HG02884 (cell line): ENCODE results near the gene FAM187B.
"Not testable (repeated sequence)": the region's sequence is repeated elsewhere in the genome, so short reads cannot be mapped to it uniquely, and the experiment has no call there.

Experiments
- ATAC-seq: cut with Tn5 transposase; IDR thresholded peaks from one replicate; pipeline ENCODE4 v1.9.1; 2021; ENCODE audit warnings: mild to moderate bottlenecking, moderate library complexity; ENCODE audit not compliant: unreplicated experiment

Gene FAM187B

DNA sequence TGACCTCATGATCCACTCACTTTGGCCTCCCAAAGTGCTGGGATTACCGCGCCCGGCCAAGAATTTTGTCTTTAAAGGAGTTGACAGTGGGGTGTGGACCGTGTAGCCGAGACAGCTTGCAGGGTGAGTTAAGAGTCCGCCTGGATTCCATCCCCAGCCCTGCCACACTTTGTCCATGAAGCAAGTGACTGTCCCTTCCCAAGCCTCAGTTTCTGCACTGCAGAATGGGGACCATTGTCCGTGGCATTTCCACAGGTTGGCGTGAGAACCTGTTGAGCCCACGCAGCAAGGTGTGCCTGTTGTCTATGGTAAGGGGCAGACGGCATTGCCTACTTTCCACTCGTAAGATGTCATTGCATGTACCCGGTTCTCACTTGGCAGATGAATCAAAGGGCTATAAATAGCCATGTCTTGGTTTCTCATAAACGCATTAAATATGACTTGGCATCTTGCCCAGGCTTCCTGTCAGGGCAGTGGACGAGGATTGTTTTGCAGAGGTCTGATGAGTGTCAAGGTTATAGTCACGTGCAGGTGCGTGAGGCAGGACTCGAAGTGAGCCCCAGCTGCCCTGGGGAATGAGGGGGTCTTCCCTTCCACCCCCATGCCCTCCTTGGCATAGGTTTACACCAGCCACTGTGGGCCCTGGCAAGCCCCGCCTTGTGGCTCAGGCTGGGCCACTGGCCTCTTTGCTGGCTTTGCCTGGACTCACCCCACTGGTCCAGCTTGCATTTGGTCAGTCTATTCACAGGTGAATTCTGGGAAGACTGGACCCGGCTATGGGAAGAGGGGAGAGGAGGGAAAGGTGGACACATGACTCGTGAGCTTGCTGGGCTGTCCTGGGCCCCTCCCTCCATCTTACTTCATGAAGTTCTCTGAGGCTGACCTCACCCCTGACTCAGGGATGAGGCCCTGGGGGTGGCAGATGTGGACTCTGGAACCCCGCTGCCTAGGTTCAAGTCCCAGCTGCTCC, 14.6 kb downstream of the FAM187B start:
- ATAC-seq, result no peak

DNA sequence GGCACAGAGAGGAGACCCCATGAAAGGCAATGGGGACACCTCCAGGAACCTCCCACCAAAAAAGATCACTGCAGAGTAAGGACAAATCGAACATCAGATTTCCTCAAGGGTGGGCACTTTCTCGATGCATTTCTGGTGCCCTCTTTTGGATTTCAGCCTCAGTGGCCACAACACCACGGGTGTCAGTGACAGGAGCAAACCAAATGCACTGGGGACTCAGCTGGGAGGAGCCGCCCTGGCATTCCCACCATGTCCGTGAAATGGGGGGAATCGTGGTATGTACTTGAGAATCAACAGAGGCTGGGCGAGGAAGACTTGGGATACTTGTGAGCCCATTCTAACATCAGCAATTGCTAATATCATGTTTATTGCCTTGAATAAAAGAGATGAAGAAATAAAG, 16.3 kb downstream of the FAM187B start:
- no peak for ATAC-seq

DNA sequence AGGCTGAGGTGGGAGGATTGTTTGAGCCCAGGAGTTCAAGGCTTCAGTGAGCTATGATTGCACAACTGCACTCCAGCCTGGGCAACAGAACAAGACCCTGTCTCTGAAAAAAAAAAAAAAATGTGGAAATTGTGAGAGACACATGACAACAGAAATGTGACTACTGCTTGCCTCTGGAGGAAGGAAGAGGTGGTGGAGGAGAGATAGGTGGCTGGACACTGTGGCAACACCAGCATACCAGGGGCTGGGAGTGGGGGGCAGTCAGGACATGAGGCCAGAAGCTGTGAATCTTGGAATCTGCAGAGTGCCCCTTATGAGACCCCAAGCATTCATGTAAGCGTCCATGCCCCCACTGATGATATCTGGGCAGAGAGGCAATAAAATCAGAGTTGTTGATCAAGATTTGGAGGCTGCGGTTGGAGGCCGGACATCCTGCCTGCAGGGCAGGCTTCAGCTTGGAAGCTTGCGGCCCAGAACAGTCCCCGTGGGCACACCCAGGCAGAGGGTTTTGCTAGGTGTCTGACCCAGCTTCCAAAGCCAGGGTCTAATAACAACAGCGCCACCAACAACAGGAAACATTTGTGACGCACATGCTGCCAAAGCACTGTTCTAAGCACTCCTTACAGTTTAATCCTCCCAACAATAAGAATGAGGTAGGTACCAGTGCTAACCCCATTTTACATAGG, 16.9 kb downstream of the FAM187B start:
- ATAC-seq, result no peak

DNA sequence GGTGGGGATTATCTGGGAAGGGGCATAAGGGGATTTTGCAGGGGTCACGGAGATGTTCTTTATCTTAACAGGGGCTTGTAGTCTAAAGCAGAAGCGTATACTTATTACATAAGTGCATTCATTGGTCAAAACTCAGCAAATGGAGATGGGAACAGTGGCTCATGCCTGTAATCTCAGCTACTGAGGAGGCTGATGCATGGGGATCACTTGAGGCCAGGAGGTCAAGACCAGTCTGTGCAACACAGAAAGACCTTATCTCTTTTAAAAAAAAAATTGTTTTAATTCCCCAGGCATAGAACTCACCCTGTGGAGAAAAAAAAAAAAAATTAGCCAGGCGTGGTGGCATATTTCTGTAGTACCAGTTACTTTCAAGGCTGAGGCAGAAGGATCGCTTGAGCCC, 18.9 kb downstream of the FAM187B start:
- ATAC-seq, result no peak

DNA sequence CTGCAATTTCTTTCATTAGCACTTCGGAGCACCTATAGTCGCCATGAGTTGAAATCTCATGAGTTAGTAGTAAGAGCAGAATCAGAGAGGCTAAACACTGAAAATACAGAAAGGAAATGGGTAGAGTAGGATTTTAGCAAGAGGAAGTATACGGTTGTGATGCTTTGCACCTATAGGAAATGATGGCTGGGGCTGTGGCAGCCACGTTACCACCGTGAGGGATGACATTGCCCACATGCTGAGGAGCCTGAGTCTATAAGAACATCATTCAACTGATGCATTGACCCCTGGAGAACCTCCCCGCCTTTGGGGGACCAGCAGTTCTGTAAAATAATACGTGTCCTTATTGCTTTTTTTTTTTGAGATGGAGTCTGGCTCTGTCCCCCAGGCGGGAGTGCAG, 20.4 kb downstream of the FAM187B start:
- no peak for ATAC-seq

DNA sequence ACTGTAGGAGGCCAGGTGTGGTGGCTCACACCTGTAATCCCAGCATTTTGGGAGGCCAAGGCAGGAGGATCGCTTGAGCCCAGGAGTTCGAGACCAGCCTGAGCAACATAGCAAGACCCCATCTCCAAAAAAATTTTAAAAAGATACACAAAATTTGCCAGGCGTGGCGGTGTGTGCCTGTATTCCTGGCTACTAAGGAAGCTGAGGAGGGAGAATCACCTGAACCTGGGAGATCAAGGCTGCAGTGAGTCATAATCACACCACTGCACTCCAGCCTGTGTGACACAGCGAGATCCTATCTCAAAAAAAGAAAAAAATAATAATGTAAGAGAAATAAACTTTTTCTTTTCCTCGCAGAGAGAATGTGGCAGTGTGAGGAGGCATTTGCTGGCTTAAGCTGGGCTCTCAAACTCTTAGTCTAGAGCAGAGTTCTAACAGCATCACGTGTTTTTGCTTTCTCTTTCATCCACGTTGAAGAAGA, 21.1 kb downstream of the FAM187B start:
- ATAC-seq, result no peak

DNA sequence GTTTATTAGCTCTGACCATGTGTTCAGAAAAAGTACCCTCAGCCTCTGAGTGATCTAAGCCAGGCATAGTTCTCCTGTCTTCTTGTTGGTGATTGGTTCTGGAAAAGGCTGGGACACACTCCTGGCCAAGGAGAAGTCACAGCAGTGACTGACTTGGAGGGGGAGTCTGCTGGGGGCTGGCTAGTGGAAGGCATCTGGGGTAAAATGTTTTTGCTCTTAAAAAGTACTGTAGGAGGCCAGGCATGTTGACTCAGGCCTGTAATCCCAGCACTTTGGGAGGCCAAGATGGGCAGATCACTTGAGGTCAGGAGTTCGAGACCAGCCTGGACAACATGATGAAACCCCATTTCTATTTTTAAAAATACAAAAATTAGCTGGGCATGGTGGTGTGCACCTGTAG, 21.7 kb downstream of the FAM187B start:
- no peak for ATAC-seq

DNA sequence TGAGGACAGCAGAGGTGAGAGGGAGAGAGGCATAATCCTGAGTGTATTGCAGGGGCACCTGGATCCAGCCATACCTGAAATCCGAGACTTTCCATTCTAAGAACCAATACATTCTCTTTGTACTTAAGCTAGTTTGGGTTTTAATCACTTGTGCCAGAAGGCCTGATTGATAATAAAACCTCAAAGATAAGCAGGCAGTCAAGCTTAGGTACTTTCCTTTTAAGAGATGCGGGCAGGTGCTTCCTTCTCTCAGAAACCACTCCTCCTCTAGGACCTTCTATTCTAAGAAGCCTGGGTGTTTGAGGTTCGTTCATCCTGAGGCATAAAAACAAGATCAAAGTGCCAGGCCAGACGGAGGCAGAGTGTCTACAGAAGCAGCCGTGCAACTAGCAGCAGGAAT, 22.2 kb downstream of the FAM187B start:
- no peak for ATAC-seq

DNA sequence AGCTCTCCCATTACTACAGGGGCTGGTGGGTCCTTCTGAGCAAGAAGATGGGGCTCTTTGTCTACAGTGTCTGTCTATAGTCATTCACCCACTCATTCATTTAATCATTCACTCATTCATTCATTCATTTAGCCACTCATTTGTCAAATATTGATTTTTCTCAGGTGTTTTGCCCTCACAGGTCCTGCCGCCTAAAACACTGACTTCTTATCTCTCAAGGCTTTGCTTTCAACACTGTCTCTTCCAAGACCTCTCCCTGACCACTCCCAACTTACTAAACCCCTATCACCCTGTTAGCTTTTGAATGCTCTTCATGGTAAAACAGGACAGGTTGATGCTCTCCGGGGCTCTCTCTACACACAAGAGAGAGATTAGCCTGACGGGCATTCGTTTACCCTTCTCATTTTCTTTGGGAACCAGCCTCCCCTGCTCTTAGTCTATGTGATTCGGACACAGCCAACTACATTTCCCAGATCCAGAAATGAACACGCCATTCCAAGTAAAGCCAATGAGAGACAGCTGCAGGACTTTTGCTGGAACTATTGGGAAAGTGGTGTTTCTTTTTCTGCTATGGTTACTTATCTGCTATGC, 22.7 kb downstream of the FAM187B start:
- no peak for ATAC-seq

DNA sequence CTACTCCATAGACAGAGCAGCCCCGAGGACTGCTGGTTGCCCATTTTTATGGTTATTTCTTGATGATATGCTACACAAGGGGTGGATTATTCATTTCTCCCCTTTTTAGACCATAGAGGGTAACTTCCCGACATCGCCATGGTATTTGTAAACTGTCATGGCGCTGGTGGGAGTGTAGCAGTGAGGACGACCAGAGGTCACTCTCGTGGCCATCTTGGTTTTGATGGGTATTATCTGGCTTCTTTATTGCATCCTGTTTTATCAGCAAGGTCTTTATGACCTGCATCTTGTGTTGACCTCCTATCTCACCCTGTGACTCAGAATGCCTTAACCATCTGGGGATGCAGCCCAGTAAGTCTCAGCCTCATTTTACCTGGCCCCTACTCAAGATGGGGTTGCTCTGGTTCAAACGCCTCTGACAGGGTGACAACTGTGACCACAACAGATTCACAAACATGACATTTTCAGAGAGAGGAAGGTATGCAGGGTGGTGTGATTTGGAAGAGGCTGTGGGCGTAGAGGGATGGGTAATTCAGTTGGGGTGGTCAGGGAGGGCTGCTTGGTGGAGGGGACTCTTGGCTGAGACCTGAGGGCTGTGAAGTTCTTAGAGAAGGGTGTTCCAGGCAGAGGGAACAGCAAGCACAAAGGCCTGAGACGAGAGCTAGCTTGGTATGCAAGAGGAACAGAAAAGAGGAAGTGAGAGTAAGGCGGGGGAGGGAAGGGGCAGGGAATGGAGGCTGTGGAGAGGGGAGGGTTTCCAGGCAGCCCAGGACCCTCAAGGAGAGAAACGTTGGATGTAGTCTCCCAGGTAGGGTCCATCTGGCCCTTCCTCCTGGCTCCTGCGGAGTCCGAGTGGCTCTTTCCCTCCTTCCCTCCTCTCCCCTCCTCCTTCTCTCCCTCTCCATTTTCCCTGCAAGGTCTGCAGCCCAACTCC, 23.5 kb downstream of the FAM187B start:
- peak; percentile 45 for ATAC-seq

DNA sequence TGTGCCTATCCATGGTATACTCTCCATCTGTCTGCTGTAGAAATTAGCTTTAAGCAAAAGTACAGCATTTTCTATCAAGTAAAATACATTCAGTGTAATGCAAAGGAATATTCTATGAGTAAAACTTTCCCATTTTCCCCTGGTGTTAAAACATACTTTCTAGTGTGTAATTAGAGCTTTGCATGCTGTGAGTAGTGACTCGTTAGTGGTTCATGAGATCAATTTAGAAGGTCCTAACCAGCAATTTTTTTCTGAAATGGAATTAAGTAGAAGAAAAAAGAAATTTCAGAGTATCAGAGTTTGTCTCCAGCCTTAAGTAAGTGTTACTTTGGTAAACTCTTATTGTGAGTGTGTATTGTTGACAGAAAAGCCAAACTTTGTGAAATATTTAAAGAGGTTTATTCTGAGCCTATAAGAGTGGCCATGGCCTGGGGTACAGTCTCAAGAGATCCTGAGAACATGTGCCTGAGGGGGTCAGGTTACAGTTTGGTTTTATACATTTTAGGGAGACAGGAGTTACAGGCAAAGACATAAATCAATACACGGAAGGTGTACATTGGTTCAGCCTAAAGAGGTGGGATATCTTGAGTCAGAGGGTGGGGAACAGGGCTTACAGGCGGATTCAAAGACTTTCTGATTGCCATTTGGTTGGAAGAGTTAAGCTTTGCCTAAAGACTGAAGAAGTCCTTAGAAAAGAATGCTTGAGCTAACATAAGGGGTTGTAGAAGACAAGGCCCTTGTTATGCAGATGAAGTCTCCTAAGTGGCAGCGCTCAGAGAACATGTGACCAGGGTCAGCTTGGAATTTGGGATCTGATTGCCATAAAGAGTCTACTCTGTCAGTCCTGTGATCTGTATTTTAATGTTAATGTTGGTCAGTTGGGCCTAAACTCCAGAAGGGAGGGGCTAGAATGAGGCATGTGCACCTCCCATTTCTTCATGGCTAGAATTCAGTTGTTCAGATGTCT, 25.5 kb downstream of the FAM187B start:
- no peak for ATAC-seq

DNA sequence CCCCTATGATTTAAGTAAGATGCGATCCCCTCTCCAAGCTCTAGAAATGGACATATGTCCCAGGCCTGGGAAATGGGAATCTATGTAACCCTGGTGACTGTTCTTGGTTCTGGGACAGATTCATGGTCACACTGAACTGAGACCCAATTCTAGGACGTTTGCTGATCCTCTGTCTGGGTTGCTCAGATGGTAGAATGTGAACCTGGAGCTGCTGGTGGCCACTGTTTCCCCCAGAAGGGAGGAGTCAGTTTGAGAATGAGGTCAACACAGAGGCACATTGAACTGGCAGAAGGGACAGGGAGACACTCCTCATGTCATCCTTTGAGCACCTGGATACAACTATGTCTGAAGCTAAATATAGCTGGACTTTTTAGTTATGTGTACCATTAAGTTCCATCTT, 29.1 kb downstream of the FAM187B start:
- no peak for ATAC-seq

DNA sequence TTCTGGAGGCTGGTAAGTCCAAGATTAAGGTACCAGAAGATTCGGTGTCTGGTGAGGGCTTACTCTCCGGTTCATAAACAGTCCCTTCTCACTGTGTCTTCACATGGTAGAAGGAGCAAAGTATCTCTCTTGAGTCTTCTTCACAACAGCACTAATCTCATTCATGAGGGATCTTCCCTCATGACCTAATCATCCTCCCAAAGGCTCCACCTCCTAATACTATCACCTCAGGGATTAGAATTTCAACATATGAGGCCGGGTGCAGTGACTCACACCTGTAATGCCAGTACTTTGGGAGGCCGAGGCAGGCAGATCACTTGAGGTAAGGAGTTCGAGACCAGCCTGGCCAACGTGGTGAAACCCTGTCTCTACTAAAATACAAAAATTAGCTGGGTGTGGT, 31.7 kb downstream of the FAM187B start:
- ATAC-seq, result not testable (repeated sequence)

DNA sequence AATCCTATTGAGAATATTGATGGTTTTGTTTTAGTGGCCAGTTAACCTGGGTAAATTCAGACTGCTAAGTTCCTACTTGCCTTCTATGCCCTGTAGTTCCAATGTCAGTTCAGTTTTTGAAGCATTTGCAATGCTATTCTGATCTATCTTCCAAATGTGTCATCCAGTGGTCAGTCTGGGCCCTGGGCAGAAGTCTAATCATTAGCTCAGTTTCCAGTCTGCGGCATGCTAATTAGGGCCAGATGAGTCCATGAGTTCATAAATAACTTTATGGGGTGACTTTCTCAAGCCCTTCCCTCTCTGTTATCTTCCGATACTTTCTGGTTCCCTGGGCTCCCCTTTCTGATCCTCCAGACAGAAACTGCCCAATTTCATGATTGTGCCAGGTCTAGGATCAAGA, 32.7 kb downstream of the FAM187B start:
- no peak for ATAC-seq

DNA sequence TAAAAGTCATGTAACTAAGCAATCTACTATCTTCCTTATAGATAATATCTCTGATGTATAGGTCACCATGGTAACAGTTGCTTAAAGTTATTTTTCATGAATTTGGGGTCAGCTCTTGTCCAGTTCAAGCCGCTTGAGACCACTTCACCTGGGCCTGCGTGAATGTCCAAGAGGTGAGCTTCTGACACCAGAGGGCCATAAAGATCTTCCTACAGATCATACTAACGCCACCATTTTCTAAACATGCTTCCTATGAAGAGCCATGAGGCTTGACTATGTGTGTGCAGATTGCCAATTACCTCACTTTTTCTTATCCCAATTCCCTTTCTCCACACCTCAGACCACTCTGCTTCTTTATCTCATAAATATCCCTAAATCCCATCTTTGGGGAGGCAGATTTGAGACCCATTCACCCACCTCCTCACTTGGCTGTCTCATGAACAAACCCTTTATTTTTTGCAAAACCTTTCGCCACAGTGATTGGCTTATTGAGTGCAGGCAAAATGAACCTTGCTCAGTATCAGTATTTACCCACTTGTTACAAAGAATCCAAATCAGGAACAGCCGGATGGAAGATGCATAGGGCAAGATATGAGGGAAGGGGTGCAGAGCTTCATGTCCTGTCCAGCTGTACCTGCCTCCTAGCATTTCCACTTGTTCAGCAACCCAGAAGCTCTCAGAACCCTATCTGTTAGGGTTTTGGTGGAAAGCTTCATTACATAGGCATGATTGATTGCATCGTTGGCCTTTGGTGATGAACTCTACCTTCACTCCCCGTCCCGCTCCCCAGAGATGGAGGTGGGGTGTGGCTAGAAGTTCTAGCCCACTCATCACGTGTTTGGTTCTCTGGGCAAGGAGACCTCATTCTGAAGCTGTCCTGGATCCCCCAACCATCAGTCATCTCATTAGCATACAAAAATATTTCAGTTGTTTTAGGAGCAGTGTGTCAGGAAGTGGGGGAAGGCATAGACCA, 34.2 kb downstream of the FAM187B start:
- no peak for ATAC-seq

DNA sequence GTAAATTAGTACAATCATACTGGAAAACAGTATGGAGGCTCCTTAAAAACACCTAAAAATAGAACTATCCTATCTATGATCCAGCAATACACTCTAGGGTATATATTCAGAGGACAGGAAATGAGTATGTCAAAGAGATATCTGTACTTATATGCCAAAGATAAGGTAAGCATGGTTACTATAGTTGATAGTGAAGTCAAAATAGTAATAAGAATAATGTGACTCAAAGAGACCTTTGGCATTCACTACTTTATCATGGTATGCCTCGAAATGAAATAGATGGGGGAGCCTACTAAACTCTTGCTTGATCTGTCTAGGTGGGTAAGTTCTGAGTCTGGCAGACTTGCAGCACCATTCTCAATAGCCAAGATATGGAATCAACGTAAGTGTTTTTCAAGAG, 43.7 kb downstream of the FAM187B start:
- ATAC-seq, result no peak

DNA sequence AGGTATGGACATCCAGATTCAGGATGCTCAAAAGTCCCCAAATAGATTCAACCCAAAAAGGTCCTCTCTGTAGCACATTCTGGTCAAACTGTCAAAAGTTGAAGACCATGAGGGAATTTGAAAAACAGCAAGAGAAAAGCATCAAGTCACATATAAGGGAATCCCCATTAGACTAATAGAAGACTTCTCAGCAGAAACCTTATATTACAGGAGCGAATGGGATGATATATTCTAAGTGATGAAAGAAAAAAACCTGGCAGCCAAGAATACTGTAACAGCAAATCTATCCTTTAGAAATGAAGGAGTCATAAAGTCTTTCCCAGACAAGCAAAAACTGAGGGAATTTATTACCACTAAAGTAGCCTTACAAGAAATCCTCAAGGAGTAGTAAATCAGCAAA, 44.3 kb downstream of the FAM187B start:
- no peak for ATAC-seq

DNA sequence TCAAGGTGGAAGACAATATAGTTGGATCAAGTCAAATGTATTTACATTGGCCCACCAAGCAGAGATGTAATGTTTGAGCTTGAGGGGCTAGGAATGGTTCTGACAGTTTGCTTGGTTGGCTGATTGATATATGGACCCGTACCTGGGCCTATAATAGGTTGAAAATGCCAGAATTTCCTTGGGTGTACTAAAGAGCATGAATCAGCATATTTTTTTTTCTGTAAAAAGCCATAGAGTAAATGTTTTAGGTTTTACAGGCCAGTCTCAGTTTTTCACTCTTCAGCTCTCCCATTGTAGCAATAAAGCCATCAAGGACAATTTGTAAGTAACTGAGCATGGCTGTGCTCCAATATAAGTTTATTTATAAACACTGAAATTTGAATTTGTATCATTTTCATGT, 47.2 kb downstream of the FAM187B start:
- ATAC-seq, result no peak
